DND-41 (cell line): ENCODE data around the gene ITGB2.

Experiments
- ATAC-seq: fragments of 200-7000 bp; cut with Tn5 transposase; 3 replicates; pipeline ENCODE4 v1.9.1; 2021; ENCODE audit warnings: low read depth; ENCODE audit not compliant: insufficient read depth
- DNase-seq: peaks from one replicate; pipeline ENCODE4 v3.0.0-alpha.2; 2020
- H2AFZ ChIP-seq: 2 replicates; pipeline ENCODE4 v1.6.0; 2012; ENCODE audit warnings: low read depth, low read length
- H3K27ac ChIP-seq: 2 replicates; pipeline ENCODE4 v1.5.1; 2012; ENCODE audit warnings: low read length, inconsistent platforms
- H3K27me3 ChIP-seq: fragments of 200-600 bp; sonication (generic); 2 replicates; pipeline ENCODE4 v1.6.0; 2012; ENCODE audit warnings: low read length, mild to moderate bottlenecking, inconsistent platforms; ENCODE audit not compliant: insufficient read depth, poor library complexity
- H3K36me3 ChIP-seq: 2 replicates; pipeline ENCODE4 v1.5.1; 2012; ENCODE audit warnings: low read length, inconsistent platforms; ENCODE audit not compliant: insufficient read depth
- H3K4me1 ChIP-seq: 2 replicates; pipeline ENCODE4 v1.5.1; 2012; ENCODE audit warnings: mild to moderate bottlenecking, low read length; ENCODE audit not compliant: insufficient read depth
- H3K4me2 ChIP-seq: 2 replicates; pipeline ENCODE4 v1.6.0; 2012; ENCODE audit warnings: mild to moderate bottlenecking, moderate library complexity, low read length, inconsistent platforms; ENCODE audit not compliant: insufficient read depth
- H3K4me3 ChIP-seq, 2 experiments: fragments of 200-600 bp in 1 of 2; shearing (Covaris generic) in 1 of 2; 2 replicates each; pipeline ENCODE4 v1.5.1; 2012 to 2016; ENCODE audit warnings: inconsistent platforms in 2 of 2, low read length in 2 of 2, mild to moderate bottlenecking in 2 of 2, low read depth in 1 of 2, moderate library complexity in 1 of 2
- H3K79me2 ChIP-seq: 2 replicates; pipeline ENCODE4 v1.6.0; 2012; ENCODE audit warnings: low read length, inconsistent platforms; ENCODE audit not compliant: insufficient read depth
- H3K9ac ChIP-seq: 2 replicates; pipeline ENCODE4 v1.6.0; 2012; ENCODE audit warnings: low read depth, mild to moderate bottlenecking, inconsistent platforms, low read length, moderate library complexity
- H3K9me3 ChIP-seq: 2 replicates; pipeline ENCODE4 v1.5.1; 2012; ENCODE audit warnings: low read length, moderate library complexity, mild to moderate bottlenecking, inconsistent platforms; ENCODE audit not compliant: insufficient read depth, severe bottlenecking
- H4K20me1 ChIP-seq: 2 replicates; pipeline ENCODE4 v1.6.0; 2012; ENCODE audit warnings: low read length; ENCODE audit not compliant: insufficient read depth
- CTCF ChIP-seq: IDR thresholded peaks from 2 replicates; pipeline ENCODE4 v1.5.1; 2012; ENCODE audit warnings: borderline replicate concordance, low read length, moderate library complexity, mild to moderate bottlenecking; ENCODE audit not compliant: poor library complexity, severe bottlenecking; ENCODE audit errors: extremely low read depth
- EZH2 ChIP-seq: IDR thresholded peaks from 3 replicates; pipeline ENCODE4 v1.6.1; 2012; ENCODE audit warnings: borderline replicate concordance, low read depth, mild to moderate bottlenecking, moderate library complexity, low read length, inconsistent platforms; ENCODE audit not compliant: severe bottlenecking

Gene ITGB2

GRCh38 chr21:44858291-44858690, 62.4 kb downstream of the ITGB2 start:
- Histone ChIP-seq H3K27ac (no peak overlapping the region), H4K20me1 (peaks cover 55% of the 10 kb centered on the region), H3K9me3 (no peaks in the 10 kb centered on the region), H3K36me3 (peaks cover 81% of the 10 kb centered on the region), H3K4me1 (no peaks in the 10 kb centered on the region), H3K4me3 (no peak overlapping the region), H3K27me3 (no peaks in the 10 kb centered on the region), H3K79me2 (peaks cover 54% of the 10 kb centered on the region), H3K4me2 (no peak overlapping the region), H2AFZ (no peak overlapping the region), H3K9ac (no peak overlapping the region)
- TF ChIP-seq EZH2 = no peak
- no peak for TF ChIP-seq CTCF
- ATAC-seq = no peak
- DNase-seq = no peak

GRCh38 chr21:44857127-44857892, 63.4 kb downstream of the ITGB2 start:
- ATAC-seq = no peak
- Histone ChIP-seq H3K4me3 (no peak overlapping the region), H3K9ac (no peak overlapping the region), H3K79me2 (peaks cover 46% of the 10 kb centered on the region), H4K20me1 (peaks cover 56% of the 10 kb centered on the region), H3K27ac (no peak overlapping the region), H3K27me3 (no peaks in the 10 kb centered on the region), H3K9me3 (no peaks in the 10 kb centered on the region), H2AFZ (no peak overlapping the region), H3K4me2 (no peak overlapping the region), H3K4me1 (no peaks in the 10 kb centered on the region), H3K36me3 (peaks cover 86% of the 10 kb centered on the region)
- DNase-seq = no peak
- TF ChIP-seq CTCF (no peak), EZH2 (no peak)

- H3K4me3 ChIP-seq = no peak overlapping the region
- DNase-seq = no peak
- no peaks in the 10 kb centered on the region for H3K9me3 ChIP-seq
- H3K79me2 ChIP-seq = peaks cover 35% of the 10 kb centered on the region
- no peaks in the 10 kb centered on the region for H3K27me3 ChIP-seq
- H3K27ac ChIP-seq = no peak overlapping the region
- H3K4me1 ChIP-seq = no peaks in the 10 kb centered on the region
- H2AFZ ChIP-seq = no peak overlapping the region
- no peak overlapping the region for H3K9ac ChIP-seq
- ATAC-seq = no peak
- TF ChIP-seq EZH2 = no peak
- no peak for TF ChIP-seq CTCF
- no peak overlapping the region for H3K4me2 ChIP-seq
- peaks cover 48% of the 10 kb centered on the region for H4K20me1 ChIP-seq
- peaks cover 88% of the 10 kb centered on the region for H3K36me3 ChIP-seq
Observed at GRCh38 chr21:44856131-44856530, 64.6 kb downstream of the ITGB2 start.
